HG03575 (cell line): ENCODE results near the gene CATSPER2.
"Not testable (repeated sequence)": the region's sequence is repeated elsewhere in the genome, so short reads cannot be mapped to it uniquely, and the experiment has no call there.

Experiments
- ATAC-seq: cut with Tn5 transposase; IDR thresholded peaks from one replicate; pipeline ENCODE4 v1.9.1; 2021; ENCODE audit not compliant: unreplicated experiment, insufficient number of reproducible peaks, low FRiP score; ENCODE audit errors: extremely low read depth

The CATSPER2 gene

DNA sequence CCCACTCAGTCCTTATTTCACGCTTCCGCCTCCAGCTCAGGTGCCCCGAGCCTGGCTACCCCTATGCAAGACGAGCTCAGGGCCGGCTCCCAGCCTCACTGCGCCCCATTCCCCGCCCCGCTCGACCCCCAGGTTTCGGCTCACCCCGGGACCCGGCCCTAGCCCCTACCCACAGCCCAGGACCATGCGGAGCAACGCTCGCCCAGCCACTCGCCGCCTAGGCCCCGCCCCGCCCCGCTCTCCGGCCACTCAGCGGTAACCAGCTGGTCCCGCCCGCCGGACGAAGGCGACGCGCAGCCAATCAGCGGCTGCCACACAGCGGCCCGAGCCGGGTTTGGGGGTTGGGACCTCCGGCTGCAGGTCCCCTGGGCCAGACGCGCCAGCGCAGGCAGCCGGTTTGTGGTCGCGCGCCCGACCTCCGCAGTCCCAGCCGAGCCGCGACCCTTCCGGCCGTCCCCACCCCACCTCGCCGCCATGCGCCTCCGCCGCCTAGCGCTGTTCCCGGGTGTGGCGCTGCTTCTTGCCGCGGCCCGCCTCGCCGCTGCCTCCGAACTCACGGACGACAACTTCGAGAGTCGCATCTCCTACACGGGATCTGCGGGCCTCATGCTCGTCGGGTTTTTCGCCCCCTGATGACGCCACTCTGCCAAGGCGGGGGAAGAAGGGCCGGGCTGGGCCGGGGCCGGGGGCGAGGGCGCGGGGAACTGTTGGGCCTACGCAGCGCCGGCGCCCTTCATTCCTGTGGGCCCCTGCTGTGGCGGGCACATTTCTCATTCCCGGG, at the start of gene CATSPER2:
TSS of gene CATSPER2 (minus strand) at position 196 of the 781 bp plus-strand sequence. CDS start 783 bp downstream, outside the sequence.
- no peak for ATAC-seq

DNA sequence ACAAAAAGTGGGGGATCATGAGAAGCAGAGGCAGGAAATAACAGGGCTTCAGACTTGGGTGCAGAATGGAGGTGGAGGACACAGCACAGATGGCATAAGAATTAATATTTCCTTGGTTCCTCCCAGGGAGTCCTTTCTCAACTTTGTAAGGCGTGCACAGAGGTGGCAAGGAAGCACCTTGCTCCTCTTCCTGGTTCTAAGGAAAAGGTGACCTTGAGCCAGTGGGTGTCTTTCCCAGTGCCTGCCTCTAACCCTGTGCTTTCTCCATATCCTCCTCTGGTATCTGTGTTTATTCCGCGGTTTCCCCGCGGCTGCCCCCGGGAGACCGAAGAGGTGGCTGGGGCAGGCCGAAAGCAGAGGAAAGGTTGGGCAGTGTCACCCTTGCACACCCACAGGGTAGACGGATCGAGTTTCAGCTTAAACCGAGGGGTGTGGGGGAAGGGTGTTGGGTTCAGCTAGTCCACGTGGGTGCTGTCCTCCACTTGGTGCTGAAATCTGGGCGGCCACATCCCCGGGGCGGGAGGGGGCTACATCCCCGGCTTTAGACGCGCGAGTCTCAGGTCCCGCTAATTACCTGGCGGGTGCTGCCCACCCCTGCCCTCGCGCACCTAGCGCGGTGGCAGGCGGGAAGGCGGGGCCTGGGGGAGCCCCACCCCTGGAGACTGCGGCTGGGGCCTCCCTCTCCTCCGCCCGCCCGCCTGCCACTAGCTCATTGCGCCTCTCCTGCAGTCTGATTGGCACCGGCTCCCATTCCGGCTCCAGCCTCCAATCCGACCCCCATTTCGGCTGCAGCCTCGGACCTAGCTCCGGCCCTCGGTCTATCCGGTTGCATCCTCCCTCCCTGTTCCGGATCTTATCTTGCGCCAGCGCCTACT, 44.7 kb upstream of the CATSPER2 start, which contains the start of gene CKMT1A:
TSS of gene CKMT1A (plus strand) at position 712 of the 875 bp plus-strand sequence. CDS start 192 bp downstream, outside the sequence.
- not testable (repeated sequence) for ATAC-seq

- not testable (repeated sequence) for ATAC-seq
Measured at GRCh38 chr15:43692679-43693078, 44.0 kb upstream of the CATSPER2 start.

- ATAC-seq = peak; percentile 61
Measured at GRCh38 chr15:43689604-43690301, 41.1 kb upstream of the CATSPER2 start.

- ATAC-seq = not testable (repeated sequence)
Measured at GRCh38 chr15:43674175-43674574, 25.5 kb upstream of the CATSPER2 start.

GRCh38 chr15:43666177-43666576, 17.5 kb upstream of the CATSPER2 start:
- ATAC-seq = not testable (repeated sequence)

- not testable (repeated sequence) for ATAC-seq
Measured at GRCh38 chr15:43663333-43663732, 14.7 kb upstream of the CATSPER2 start.

DNA sequence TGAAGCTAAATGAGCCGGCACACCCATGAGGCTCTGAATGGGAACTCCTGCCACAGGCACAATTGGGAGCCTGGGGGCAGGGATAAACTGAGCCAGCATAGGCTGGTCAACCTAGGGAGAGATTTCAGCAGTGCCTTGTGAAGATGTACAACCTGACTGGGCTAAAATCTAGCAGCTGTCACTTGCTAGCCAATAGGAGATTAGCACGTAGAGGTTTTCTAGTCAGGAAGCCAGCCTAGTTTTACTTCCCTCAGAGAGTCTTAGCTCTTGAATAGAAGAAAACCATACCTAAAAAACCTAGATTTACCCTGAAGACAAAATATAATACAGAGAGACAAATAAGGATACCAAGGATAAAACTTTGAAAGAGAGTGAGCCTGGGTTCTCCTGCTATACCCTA, 13.6 kb upstream of the CATSPER2 start:
- not testable (repeated sequence) for ATAC-seq

GRCh38 chr15:43659727-43660126, 11.1 kb upstream of the CATSPER2 start:
- ATAC-seq = not testable (repeated sequence)

- ATAC-seq = not testable (repeated sequence)
Measured at GRCh38 chr15:43649430-43649926, 834 bp upstream of the CATSPER2 start.

GRCh38 chr15:43638464-43639204, 10.0 kb downstream of the CATSPER2 start:
- not testable (repeated sequence) for ATAC-seq

DNA sequence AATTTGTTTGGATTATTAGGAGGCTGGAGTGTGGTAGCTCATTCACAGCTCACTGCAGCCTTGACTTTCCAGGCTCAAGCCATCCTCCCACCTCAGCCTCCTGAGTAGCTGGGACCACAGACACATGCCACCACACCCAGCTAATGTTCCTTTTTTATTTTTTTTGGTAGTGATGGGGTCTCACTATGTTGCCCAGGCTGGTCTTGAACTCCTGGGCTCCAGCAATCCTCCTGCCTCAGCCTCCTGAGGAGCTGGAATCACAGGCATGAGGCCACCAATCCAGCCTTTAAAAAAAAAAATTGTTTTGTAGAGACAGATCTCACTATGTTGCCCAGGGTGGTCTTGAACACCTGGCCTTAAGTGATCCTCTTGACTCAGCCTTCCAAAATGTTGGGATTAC, 21.7 kb downstream of the CATSPER2 start:
- ATAC-seq = not testable (repeated sequence)

GRCh38 chr15:43625106-43625505, 23.5 kb downstream of the CATSPER2 start:
- ATAC-seq = no peak

GRCh38 chr15:43622068-43622799, 26.4 kb downstream of the CATSPER2 start:
- not testable (repeated sequence) for ATAC-seq

DNA sequence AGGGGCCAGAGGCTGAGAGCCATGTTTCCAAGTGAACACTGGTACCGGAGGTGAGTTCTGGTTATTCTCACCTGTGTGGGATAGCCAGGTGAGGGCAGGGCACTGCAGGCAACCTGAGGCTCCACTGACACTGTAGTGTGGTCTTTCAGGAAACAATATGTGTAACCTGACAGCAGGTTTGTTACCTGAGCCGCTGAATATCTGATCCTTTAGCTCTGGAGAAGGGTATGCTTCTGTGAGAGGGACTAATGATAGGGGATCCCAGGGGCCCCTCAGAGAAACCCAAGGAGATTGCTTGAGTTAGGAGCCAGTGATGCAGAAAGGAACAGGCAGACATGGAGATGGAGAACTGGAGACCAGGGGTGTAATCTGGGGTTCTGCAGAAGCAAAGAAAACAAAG, 29.9 kb downstream of the CATSPER2 start, which contains the start of gene STRC:
TSS of gene STRC (minus strand) at position 101 of the 400 bp plus-strand sequence. CDS start at position 23, 78 bp downstream.
- not testable (repeated sequence) for ATAC-seq

DNA sequence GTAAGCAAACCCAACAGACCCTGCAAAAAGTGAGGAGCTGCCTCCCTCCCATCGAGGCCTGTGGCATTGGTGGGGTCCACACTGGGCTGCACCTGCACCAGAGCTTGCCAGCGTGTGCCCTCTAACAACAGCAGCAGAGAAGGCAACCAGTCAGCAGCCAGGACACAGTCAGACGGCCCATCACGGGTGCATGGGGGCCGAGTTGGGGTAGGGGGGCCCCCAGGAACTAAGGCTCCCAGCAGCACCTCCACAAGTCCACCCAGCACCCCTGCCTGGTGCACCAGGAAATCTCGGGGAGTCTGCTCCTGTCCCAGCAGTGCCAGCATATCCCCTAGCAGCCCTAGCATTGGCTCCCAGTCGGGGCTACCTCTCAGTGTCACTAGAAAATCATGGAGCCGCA, 30.9 kb downstream of the CATSPER2 start:
- not testable (repeated sequence) for ATAC-seq

- not testable (repeated sequence) for ATAC-seq
Measured at GRCh38 chr15:43602233-43602632, 46.4 kb downstream of the CATSPER2 start.
